ENCODE measurements around the gene LEKR1. TPM values are rescaled to one million over a fixed set of nuclear protein-coding genes. Genes with fewer than 3 reads are reported as not detected.

The LEKR1 gene
- total and polyA plus RNA-seq, 9 of the 15 experiments (the other 6 are each of a cell fraction or from before 2014, with no cell fraction given): 0.76 to 1.8 (median 1.2) TPM

GRCh38 chr3:156806698-156807097, 19.5 kb upstream of the LEKR1 start (continued):
- TF ChIP-seq ZNF277 (CRISPR knock-in tag; IDR thresholded peaks at IDR 0.05; ENCODE audit: borderline replicate concordance): no peak
- no peak for TF ChIP-seq ZBTB49 (CRISPR knock-in tag; IDR thresholded peaks at IDR 0.05; ENCODE audit: borderline replicate concordance)
- no peak for TF ChIP-seq CEBPG (CRISPR knock-in tag; IDR thresholded peaks at IDR 0.05)
- TF ChIP-seq CEBPG (tag; conservative IDR thresholded peaks at IDR 0.05 in 1 of 2, IDR thresholded peaks at IDR 0.05 in 1 of 2): no peak
- no peak for TF ChIP-seq HNRNPLL (IDR thresholded peaks at IDR 0.05; ENCODE audit: low read depth, low read length, poor library complexity, severe bottlenecking)
- peak; percentile 97 for TF ChIP-seq BCOR (IDR thresholded peaks at IDR 0.05)
- TF ChIP-seq GATA2 (CRISPR knock-in tag; IDR thresholded peaks at IDR 0.05): peak; percentile 43; the same call in 1 of the 2 replicates
- TF ChIP-seq ADNP (tag; IDR thresholded peaks at IDR 0.05): 0 out of 2 replicates have a peak, but pooled peaks have one; percentile 69
- TF ChIP-seq TFAP4 (CRISPR knock-in tag; IDR thresholded peaks at IDR 0.05; ENCODE audit: borderline replicate concordance): no peak
- TF ChIP-seq RBM25 (IDR thresholded peaks at IDR 0.05; ENCODE audit: low read depth, low read length, severe bottlenecking): peak; percentile 96
- TF ChIP-seq TFAM (CRISPR knock-in tag; conservative IDR thresholded peaks at IDR 0.05): no peak
- no peak for TF ChIP-seq SIRT6 (IDR thresholded peaks at IDR 0.05; ENCODE audit: low read depth, low read length)
- no peak for TF ChIP-seq CREB3L1 (IDR thresholded peaks at IDR 0.05; ENCODE audit: borderline replicate concordance, low read depth)
- TF ChIP-seq CBX5 (IDR thresholded peaks at IDR 0.05; ENCODE audit: borderline replicate concordance, low read depth): no peak
- no peak for TF ChIP-seq CREB3 (tag; conservative IDR thresholded peaks at IDR 0.05; ENCODE audit: low read depth)
- TF ChIP-seq FOXM1 (IDR thresholded peaks at IDR 0.05; ENCODE audit: low read depth): no peak
- TF ChIP-seq FOXM1 (CRISPR knock-in tag; IDR thresholded peaks at IDR 0.05; ENCODE audit: low read depth): no peak
- no peak for TF ChIP-seq CSDE1 (IDR thresholded peaks at IDR 0.05)
- 0 out of 2 replicates have a peak, but pooled peaks have one; percentile 43 for TF ChIP-seq EGR1 (conservative IDR thresholded peaks at IDR 0.05)
- TF ChIP-seq KLF6 (CRISPR knock-in tag; IDR thresholded peaks at IDR 0.05; ENCODE audit: borderline replicate concordance): no peak
- TF ChIP-seq ZNF324 (CRISPR knock-in tag; IDR thresholded peaks at IDR 0.05): no peak

Measured in K562 (cell line).